ENCODE measurements around the gene ATG4C.

GRCh38 chr1:62790716-62791115, 6.8 kb downstream of the ATG4C start:
- TF ChIP-seq ZNF138 (tag by site-specific recombination; IDR thresholded peaks at IDR 0.05; ENCODE audit: borderline replicate concordance) (no peak), PRDM10 (tag by site-specific recombination; IDR thresholded peaks at IDR 0.05) (no peak), CTCF (tag by site-specific recombination; IDR thresholded peaks at IDR 0.05) (no peak), ZNF274 (IDR thresholded peaks at IDR 0.05; ENCODE audit: low read length) (no peak), ZNF274 (tag by site-specific recombination; IDR thresholded peaks at IDR 0.05; ENCODE audit: borderline replicate concordance) (no peak), SETDB1 (IDR thresholded peaks at IDR 0.05; ENCODE audit: insufficient read length, low read length) (no peak), ZSCAN5A (tag by site-specific recombination; IDR thresholded peaks at IDR 0.05) (no peak), YY1 (tag by site-specific recombination; IDR thresholded peaks at IDR 0.05) (no peak), ZNF768 (tag by site-specific recombination; IDR thresholded peaks at IDR 0.05) (no peak)
